ENCODE measurements around the gene EBF4.

DNA sequence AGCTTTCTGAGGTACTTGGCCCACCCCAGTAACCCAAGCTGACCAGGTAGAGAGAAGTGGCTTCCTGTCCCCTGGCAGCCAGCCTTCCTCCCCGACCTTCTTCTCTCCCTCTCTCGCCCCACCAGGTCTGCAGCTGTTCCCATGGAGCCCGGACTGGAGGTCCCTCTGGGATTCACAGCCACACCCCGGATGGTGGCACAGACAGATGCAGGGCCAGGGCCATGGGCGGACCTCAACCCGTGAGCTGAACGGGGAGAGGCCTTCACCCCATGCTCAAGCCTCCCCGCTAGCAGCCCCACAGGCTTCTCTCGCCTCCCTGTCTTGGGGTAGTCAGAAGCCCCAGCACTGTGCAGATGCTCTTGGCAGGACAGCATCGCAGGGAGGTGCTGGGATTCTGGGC lies 66.6 kb downstream of the EBF4 start:
- no peak for TF ChIP-seq POLR2A (IDR thresholded peaks at IDR 0.05; ENCODE audit: low read length)
- TF ChIP-seq GATA1 (IDR thresholded peaks at IDR 0.05; ENCODE audit: low read depth, low read length) = no peak
